Measurements from ENCODE around the gene TFF1. TPM values are rescaled to one million over a fixed set of nuclear protein-coding genes. Genes with fewer than 3 reads are reported as not detected.

Gene TFF1
- total RNA-seq, 1 donor from 2014 or later, result not detected

- no peak for DNase-seq (ENCODE audit: low read depth)
These were observed 32.2 kb upstream of the TFF1 start for GRCh38 chr21:42398436-42399028.

DNA sequence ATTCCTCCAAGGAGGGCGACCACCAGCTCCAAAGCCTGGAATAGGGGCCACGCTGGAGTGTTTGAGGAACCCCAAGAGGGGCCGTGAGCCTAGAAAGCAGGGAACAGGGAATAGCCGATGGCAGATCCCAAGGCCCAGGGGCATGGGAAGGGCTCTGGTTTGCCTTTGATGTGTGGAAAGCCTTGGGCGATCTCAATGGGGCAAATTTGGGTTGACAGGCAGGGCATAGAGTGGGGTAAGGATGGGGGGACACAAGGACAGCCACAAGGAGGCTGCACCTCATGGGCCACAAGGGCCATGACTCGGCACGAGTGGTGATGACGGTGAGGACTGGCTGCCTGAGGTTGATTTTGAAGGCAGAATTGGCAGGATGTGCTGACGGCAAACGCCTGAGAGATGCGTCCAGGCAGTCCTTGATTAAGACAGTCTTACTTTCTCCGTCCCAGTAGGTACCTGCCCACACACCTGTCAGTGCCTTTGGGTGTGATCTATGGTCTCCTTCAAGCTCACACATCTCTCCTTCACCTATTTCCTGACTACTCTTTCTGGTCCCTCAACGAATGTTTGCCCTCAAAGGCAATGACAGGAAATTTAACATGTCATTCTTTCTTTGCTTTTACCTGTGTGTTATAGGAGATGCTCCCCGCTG lies 31.5 kb upstream of the TFF1 start:
- DNase-seq (ENCODE audit: low read depth), result no peak

DNA sequence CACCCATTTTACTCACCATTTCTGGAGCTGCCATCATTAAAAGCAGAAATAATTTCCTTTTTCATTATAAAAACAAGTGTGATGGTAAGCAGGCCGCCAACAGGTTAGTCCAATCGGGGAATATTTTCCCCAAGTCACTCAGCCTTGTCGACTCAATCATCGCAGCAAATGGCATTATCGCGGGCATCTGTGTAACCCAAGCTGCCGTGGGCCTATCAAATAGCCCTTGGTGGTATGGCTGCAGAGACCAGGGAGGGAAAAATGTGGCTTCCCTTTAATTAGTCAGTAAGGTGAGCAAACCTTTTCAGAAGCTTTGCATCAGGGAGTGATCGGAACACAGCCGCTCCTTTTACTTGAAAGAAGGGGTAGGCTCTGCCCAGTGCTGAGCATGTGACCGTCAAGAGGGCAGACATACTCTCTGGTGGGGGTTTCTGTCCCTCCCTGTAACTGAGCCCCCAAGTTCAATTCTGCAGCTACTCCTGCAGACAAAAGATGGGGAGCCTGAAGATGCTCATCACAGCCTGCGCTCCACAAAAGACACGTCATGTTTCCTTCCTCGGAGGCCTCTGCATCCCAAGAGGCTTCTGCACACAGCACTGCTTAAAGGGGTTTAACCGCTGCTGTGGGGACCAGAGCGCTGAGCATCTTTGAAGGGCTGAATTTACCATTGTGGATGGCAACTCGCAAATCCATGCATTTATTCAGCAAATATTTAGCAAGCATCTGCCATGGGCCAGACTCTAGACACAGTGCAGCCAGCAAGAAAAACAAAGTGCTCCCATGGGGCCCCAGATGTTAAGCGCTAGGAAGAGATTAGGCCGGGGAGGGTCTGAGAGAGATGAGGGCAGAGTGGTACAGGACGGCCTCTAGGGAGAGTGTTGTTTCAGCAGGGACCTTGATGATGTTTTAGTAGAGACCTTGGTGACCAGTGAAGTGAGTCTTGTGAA lies 30.7 kb upstream of the TFF1 start:
- no peak for DNase-seq (ENCODE audit: low read depth)

GRCh38 chr21:42395905-42396651 lies 29.7 kb upstream of the TFF1 start, which contains the start of gene TMPRSS3:
Gene TMPRSS3, minus strand, starts transcription at chr21:42396052. Its CDS starts 635 bp downstream, at chr21:42395417.
- peak; percentile 79 for DNase-seq (ENCODE audit: low read depth)

DNA sequence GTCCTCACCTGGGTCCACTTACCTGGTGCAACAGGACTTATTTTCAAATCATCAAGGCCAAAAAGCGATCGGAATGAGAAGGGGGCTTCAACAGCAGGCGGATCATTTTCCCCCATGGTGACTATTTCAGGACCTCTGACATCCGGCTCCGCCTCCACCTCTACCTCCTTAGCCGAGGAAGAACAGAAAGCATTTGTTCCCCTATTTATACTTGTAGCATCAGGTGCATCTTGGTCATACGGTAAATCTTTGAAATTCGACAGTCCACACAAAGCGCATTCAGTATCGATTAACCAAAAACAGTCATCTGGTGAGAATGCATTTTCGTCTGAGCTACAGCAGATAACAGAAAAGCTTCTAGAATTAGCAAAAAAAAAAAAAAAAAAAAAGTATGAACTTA lies 29.0 kb upstream of the TFF1 start:
- no peak for DNase-seq (ENCODE audit: low read depth)

GRCh38 chr21:42393443-42393950 lies 27.2 kb upstream of the TFF1 start:
- DNase-seq (ENCODE audit: low read depth), result no peak

DNA sequence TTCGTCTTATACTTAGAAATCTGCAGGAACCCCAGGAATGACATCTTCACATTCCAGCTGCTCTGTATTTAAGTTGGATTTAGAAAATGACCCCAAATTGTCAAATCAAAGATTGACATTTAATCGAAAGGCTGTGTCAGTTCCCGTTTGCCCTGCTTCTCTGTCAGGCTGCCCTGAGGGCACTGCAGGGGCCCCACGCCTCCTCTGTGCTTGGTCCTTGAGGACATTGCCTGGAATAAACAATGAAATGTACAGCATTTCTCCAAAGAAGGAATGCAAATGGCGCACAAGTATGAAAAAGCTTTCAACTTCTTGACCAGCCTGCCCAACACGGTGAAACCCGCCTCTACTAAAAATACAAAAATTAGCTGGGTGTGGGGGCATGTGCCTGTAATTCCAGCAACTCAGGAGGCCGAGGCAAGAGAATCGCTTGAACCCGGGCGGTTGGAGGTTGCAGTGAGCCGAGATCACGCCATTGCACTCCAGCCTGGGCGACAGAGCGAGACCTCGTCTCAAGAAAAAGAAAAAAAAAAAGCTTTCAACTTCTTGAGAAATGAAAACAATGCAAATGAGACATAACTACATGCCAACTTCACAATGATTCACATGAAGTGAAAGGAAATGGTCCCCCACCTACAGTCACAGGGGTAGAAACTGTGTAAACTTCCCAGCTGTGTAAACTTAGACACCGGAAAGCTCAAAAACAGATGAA lies 26.6 kb upstream of the TFF1 start:
- peak; percentile 49 for DNase-seq (ENCODE audit: low read depth)

- no peak for DNase-seq (ENCODE audit: low read depth)
These were observed 25.0 kb upstream of the TFF1 start for GRCh38 chr21:42391297-42391696.

DNA sequence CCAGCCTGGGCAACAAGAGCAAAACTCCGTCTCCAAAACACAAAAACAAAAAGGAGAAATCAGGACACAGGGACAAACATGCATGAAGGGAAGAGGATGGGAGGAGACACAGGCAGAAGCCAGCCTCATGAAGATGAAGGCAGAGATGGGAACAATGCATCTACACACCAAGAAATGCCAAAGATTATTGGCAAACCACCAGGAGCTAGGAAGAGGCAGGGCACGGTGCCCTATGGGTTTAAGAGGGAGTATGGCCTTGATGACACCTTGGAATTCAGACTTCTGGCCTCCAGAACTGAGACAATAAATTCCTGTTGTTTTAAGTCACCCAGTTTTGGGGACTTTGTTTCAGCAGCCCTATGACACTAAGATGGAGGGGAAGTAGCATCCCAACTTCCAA lies 24.4 kb upstream of the TFF1 start:
- no peak for DNase-seq (ENCODE audit: low read depth)

DNA sequence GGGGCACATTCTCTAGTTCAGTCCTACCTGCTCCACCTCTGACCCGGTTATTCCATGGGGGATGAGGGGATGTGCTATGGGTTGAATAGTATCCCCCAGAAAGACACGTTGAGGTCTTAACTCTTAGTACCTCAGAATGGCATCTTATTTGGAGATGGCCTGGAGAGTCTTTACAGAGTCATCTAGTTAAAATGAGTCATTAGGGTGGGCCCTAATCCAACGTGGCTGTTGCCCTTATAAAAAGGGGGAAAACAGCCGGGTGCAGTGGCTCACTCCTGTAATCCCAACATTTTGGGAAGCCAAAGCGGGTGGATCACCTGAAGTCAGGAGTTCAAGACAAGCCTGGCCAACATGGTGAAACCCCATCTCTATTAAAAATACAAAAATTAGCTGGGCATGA lies 23.9 kb upstream of the TFF1 start:
- no peak for DNase-seq (ENCODE audit: low read depth)

GRCh38 chr21:42389449-42389835 lies 23.1 kb upstream of the TFF1 start:
- DNase-seq (ENCODE audit: low read depth), result peak; percentile 15

DNA sequence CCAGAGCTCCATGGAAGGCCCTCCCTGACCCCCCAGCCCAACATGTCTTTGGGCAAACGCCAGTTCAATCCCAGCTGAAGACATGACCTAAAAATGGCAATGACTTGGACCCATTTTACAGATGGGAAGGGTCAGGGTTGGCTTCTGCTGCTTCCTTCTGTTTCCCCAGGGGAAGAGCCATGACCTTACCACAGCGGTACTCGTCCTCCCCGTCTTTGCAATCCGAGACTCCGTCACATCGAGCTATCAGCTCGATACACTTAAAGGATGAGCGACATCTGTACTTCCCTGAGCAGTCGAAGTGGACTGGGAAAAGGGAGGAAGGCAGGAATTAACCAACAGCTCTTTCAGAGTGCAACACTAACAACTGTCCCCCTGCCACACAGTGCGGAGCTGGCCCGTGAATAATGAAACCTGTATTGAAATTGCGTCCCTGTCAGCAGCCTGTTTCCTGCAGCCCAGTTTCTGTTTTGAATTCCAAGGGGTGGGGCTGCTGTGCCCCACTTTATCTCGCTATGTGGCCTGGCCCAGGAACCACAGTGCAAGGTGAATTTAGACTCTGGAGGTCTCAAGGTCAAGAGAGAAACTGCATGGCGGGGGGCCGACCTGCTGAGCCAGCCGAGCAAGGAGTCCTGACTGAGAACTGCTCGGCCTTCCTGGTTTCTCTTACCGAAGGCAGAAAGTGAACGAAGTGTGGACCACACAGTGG lies 22.6 kb upstream of the TFF1 start:
- peak; percentile 6 for DNase-seq (ENCODE audit: low read depth)

- DNase-seq (ENCODE audit: low read depth), result no peak
These were observed 21.6 kb upstream of the TFF1 start for GRCh38 chr21:42387843-42388340.

DNA sequence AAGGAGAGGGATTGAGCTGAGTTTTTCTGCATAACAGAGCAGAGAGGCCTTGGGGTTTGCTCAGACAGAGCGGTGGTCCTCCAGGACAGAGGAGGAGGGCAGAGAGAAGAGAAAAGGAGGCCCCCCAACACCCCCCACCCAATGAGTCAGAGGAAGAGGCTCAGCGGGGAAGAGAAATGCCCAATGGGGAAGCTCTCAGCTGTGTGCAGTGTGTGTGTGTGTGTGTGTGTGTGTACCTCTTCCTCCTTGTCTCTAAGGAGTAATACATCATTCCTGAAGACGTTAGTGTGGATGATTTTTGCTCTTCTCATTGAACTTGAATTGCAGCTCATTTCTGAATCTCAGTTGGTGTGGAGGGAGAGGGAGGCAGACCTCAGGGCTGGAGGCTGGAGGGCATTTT lies 20.8 kb upstream of the TFF1 start:
- no peak for DNase-seq (ENCODE audit: low read depth)

GRCh38 chr21:42386034-42386591 lies 19.8 kb upstream of the TFF1 start:
- DNase-seq (ENCODE audit: low read depth), result no peak

DNA sequence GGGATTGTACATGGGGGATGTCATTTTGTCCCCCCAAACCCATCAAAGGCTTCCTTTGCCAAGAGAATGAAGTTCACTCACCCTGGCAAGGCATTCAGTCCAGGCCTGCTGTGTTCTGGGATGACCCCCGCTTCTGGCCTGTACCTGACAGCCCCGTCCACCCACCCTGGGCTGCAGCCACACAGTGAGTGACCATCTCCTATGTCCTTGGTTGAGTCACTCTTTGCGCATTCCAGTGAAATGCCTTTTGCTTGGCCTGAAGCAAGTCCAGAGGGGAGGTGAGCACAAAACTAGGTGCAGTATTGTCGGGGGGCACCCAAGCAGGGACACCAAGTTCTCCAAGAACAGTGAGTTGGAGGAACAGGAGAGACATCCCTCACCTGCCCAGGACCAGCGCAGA lies 19.3 kb upstream of the TFF1 start:
- no peak for DNase-seq (ENCODE audit: low read depth)

DNA sequence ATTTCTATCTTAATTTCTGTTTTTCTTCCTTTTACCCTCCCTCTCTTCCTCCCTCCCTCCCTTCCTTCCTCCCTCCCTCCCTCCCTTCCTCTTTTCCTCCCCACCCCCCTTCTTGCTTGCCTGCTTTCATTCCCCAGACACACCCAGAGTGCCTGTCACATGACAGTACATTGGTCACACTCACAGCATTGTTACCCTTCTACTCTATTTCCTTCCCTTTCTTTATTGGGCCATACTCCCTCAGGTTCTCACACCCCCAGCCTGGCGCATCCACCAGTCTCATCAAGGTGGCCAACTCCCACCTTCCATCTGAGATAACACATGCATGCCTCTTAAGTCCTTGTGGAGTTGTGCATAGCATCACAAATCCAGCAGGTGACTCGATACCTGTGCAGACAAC lies 18.7 kb upstream of the TFF1 start:
- no peak for DNase-seq (ENCODE audit: low read depth)

- no peak for DNase-seq (ENCODE audit: low read depth)
These were observed 18.0 kb upstream of the TFF1 start for GRCh38 chr21:42384156-42384945.

GRCh38 chr21:42383331-42383730 lies 17.0 kb upstream of the TFF1 start:
- DNase-seq (ENCODE audit: low read depth), result no peak

Measured in renal cortical epithelial cell (primary cell).